K562 (cell line): ENCODE measurements around the gene RSPRY1. TPM values are rescaled to one million over a fixed set of nuclear protein-coding genes. Genes with fewer than 3 reads are reported as not detected.

Experiments used
- ATAC-seq: fragments of 200-7000 bp; cut with Tn5 transposase; 3 replicates; pipeline ENCODE4 v1.9.1; 2020; ENCODE audit warnings: moderate library complexity
- BruUV-seq: library from RNA; stranded (reverse); fragments of 400-500 nt; replicated peaks from 2 replicates; lab custom pipeline; 2021; lab: Mats Ljungman, UMichigan
- CTCF ChIA-PET: fragments of 300-600 bp; formaldehyde crosslinking; extraction: SDS; loops from one replicate; lab custom pipeline; 2021; ENCODE audit warnings: low intra/inter-chr PET ratio; lab: Yijun Ruan, JAX
- POLR2A ChIA-PET: fragments of 300-600, 350-650 bp; sonication (Branson Sonifier 250); formaldehyde crosslinking; extraction: SDS; loops from one replicate; lab custom pipeline; 2021; ENCODE audit warnings: antibody characterized with exemption, inconsistent platforms; lab: Yijun Ruan, JAX
- DNase-seq, 4 experiments: peaks; one replicate each; pipeline versions ENCODE4 v3.0.0 to v3.0.0-alpha.2; 2011 to 2018; ENCODE audit warnings: low spot score in 3 of 4, mixed read lengths in 3 of 4; ENCODE audit errors: extremely low read depth in 1 of 4
- FAIRE-seq: peaks from 2 replicates; lab custom pipeline; 2011; peaks lifted over from hg19 to GRCh38; lab: Jason Lieb, UNC
- H2AFZ ChIP-seq: 2 replicates; pipeline ENCODE4 v1.6.0; 2011; ENCODE audit warnings: low read depth, low read length, control low read depth, inconsistent platforms
- H3K27ac ChIP-seq: fragments of 200-600 bp; 3 replicates; pipeline ENCODE4 v1.8.0; 2011; ENCODE audit warnings: low read depth, mild to moderate bottlenecking, control low read depth, inconsistent platforms, low read length, moderate library complexity, mixed read lengths; ENCODE audit errors: extremely low read depth
- H3K27me3 ChIP-seq, 2 experiments: fragments of 300-600 bp in 1 of 2; 2 replicates in 1 of 2; 3 replicates in 1 of 2; pipeline versions ENCODE4 v1.6.0 to v1.8.0; 2011; ENCODE audit warnings: inconsistent platforms in 2 of 2, low read length in 2 of 2, mild to moderate bottlenecking in 1 of 2, mixed read lengths in 1 of 2, moderate library complexity in 1 of 2; ENCODE audit not compliant: control insufficient read depth in 2 of 2, insufficient read depth in 2 of 2
- H3K36me3 ChIP-seq: fragments of 300-600 bp; 3 replicates; pipeline ENCODE4 v1.8.0; 2011; ENCODE audit warnings: mild to moderate bottlenecking, low read length, inconsistent platforms; ENCODE audit not compliant: control insufficient read depth, insufficient read depth
- H3K4me1 ChIP-seq, 2 experiments: fragments of 200-600 bp in 1 of 2; replicated peaks in 1 of 2; 2 replicates in 1 of 2; 3 replicates in 1 of 2; pipeline versions ENCODE4 v1.5.1 to v1.8.0; 2011; ENCODE audit warnings: inconsistent platforms in 2 of 2, low read length in 2 of 2, mild to moderate bottlenecking in 1 of 2, mixed read lengths in 1 of 2, moderate library complexity in 1 of 2; ENCODE audit not compliant: control insufficient read depth in 2 of 2, insufficient read depth in 2 of 2
- H3K4me2 ChIP-seq: 2 replicates; pipeline ENCODE4 v1.6.1; 2011; ENCODE audit warnings: low read length, control low read depth, inconsistent platforms, mixed read lengths; ENCODE audit not compliant: insufficient read depth
- H3K4me3 ChIP-seq: fragments of 200-600 bp; sonication (generic), shearing (Covaris generic); 2 replicates; pipeline ENCODE4 v1.5.1; 2016; ENCODE audit warnings: control low read depth, inconsistent platforms
- H3K79me2 ChIP-seq: fragments of 200-600 bp; 3 replicates; pipeline ENCODE4 v1.8.0; 2011; ENCODE audit warnings: low read length, inconsistent platforms; ENCODE audit not compliant: control insufficient read depth, insufficient read depth
- H3K9ac ChIP-seq, 2 experiments: 2 replicates each; pipeline versions ENCODE4 v1.6.0 to v1.6.1; 2011; ENCODE audit warnings: low read depth in 2 of 2, low read length in 2 of 2, control low read depth in 1 of 2, inconsistent platforms in 1 of 2, mild to moderate bottlenecking in 1 of 2, mixed read lengths in 1 of 2; ENCODE audit not compliant: insufficient read depth in 1 of 2
- H3K9me1 ChIP-seq: one replicate; pipeline ENCODE4 v1.6.0; 2011; ENCODE audit warnings: inconsistent platforms, mild to moderate bottlenecking, low read length, moderate library complexity; ENCODE audit not compliant: control insufficient read depth, insufficient read depth
- H3K9me3 ChIP-seq: replicated peaks from 2 replicates; pipeline ENCODE4 v1.5.1; 2011; ENCODE audit warnings: low read depth, low read length, inconsistent platforms; ENCODE audit not compliant: control insufficient read depth, insufficient read depth
- H4K20me1 ChIP-seq: replicated peaks from 2 replicates; pipeline ENCODE4 v1.6.1; 2011; ENCODE audit warnings: low read length, inconsistent platforms, mixed read lengths; ENCODE audit not compliant: control insufficient read depth, insufficient read depth
- ATF6 ChIP-seq: sonication (generic); formaldehyde crosslinking; IDR thresholded peaks from 2 replicates; pipeline ENCODE4 v1.4.0; 2020; ENCODE audit warnings: mild to moderate bottlenecking, missing genetic modification reagents
- ELF4 ChIP-seq: fragments of 450-650 bp; formaldehyde crosslinking; IDR thresholded peaks from 2 replicates; pipeline ENCODE4 v1.4.0; 2022; ENCODE audit warnings: missing genetic modification characterization
- ETV6 ChIP-seq, 3 experiments: fragments of 150-350 bp in 1 of 3; sonication (generic) in 1 of 3; formaldehyde crosslinking in 1 of 3; IDR thresholded peaks; 2 replicates each; pipeline versions ENCODE4 v1.6.1 to v1.8.0; 2014 to 2022; ENCODE audit warnings: borderline replicate concordance in 2 of 3, low read depth in 2 of 3, antibody characterized with exemption in 1 of 3, low read length in 1 of 3, mild to moderate bottlenecking in 1 of 3, missing genetic modification reagents in 1 of 3
- HINFP ChIP-seq: fragments of 450-650 bp; conservative IDR thresholded peaks from 2 replicates; pipeline ENCODE4 v1.6.1; 2016; ENCODE audit warnings: missing genetic modification characterization, low read depth, mild to moderate bottlenecking, control low read depth, missing compliant biosample characterization
- MXI1 ChIP-seq: IDR thresholded peaks from 2 replicates; pipeline ENCODE4 v1.6.1; 2011; ENCODE audit warnings: low read depth, mild to moderate bottlenecking, improper control_type of control experiment, low read length
- PHF8 ChIP-seq: fragments of 200-600 bp; sonication (generic); IDR thresholded peaks from 2 replicates; pipeline ENCODE4 v1.6.1; 2012; ENCODE audit warnings: mixed run types, mild to moderate bottlenecking, inconsistent platforms, low read length, moderate library complexity, borderline replicate concordance
- RFX7 ChIP-seq: fragments of 250-450 bp; sonication (Bioruptor Pico); IDR thresholded peaks from 2 replicates; pipeline ENCODE4 v1.5.1; 2021; ENCODE audit warnings: mild to moderate bottlenecking
- SIX5 ChIP-seq, 2 experiments: IDR thresholded peaks; 2 replicates each; pipeline ENCODE4 v1.6.1; 2011; ENCODE audit warnings: low read length in 2 of 2, borderline replicate concordance in 1 of 2, low read depth in 1 of 2, mild to moderate bottlenecking in 1 of 2, moderate library complexity in 1 of 2; ENCODE audit not compliant: insufficient read depth in 1 of 2
- ZBTB1 ChIP-seq: sonication (generic); formaldehyde crosslinking; IDR thresholded peaks from 2 replicates; pipeline ENCODE4 v1.8.1; 2023; ENCODE audit warnings: missing genetic modification reagents, low read depth, mild to moderate bottlenecking, borderline replicate concordance
- ZNF134 ChIP-seq: fragments of 250-450 bp; sonication (Bioruptor Pico); conservative IDR thresholded peaks from 2 replicates; pipeline ENCODE4 v1.4.0; 2020
- ZNF197 ChIP-seq: fragments of 200-800 bp; sonication (Bioruptor generic); IDR thresholded peaks from 2 replicates; pipeline ENCODE4 v1.6.1; 2016; ENCODE audit warnings: low read depth, missing genetic modification characterization, missing compliant biosample characterization
- WGBS: fragments of 100-300 bp; shearing (Covaris generic); methylation state at CpG from one replicate; pipeline ENCODE4 v1.1.6; 2016; ENCODE audit warnings: low coverage, mixed read lengths; ENCODE audit not compliant: insufficient coverage; ENCODE audit errors: missing lambda C conversion rate; 5-methylcytosine and 5-hydroxymethylcytosine counted together
- in situ Hi-C: fragments of 300-500 bp; cut with MboI; formaldehyde crosslinking; loops from 4 replicates; pipeline ENCODE4 v1.15.0; 2018; ENCODE audit warnings: inconsistent platforms, mixed read lengths
- intact Hi-C: fragments of 100-400 bp; cut with micrococcal nuclease; formaldehyde crosslinking; loops from 2 replicates; pipeline ENCODE4 v1.14.2; 2022
- polyA plus RNA-seq, 8 experiments: library from polyadenylated mRNA; depleted of rRNA in 4 of 8; stranded (reverse) in 5 of 8; unstranded in 3 of 8; fragments of >200 nt; fragmentation: Nextera tagmentation in 2 of 8; fragmentation: Illumina TruSeq in 1 of 8; extraction: Ambion mirVana in 2 of 8; extraction: Trizol in 1 of 8; gene quantifications; 2 replicates each; pipeline versions ENCODE4 v1.2.1 to v1.2.3, GENCODE V29; 2011 to 2014; ENCODE audit warnings: inconsistent platforms in 1 of 8, missing spikeins in 1 of 8
- total RNA-seq, 7 experiments: library from RNA; depleted of rRNA in 6 of 7; stranded (reverse); fragments of >200 nt in 6 of 7; fragmentation: Illumina TruSeq in 2 of 7; extraction: Trizol in 2 of 7; gene quantifications; 2 replicates each; pipeline versions ENCODE4 v1.2.1 to v1.2.3, GENCODE V29; 2011 to 2021; ENCODE audit warnings: low replicate concordance in 1 of 7
- TF ChIP-seq, protein P1 (sequence below), 2 experiments: fragments of 450-650 bp in 1 of 2; IDR thresholded peaks; 2 replicates each; pipeline ENCODE4 v1.6.1; 2011 to 2017; ENCODE audit warnings: low read depth in 2 of 2, antibody characterized with exemption in 1 of 2, borderline replicate concordance in 1 of 2, low read length in 1 of 2, mild to moderate bottlenecking in 1 of 2, mixed read lengths in 1 of 2; ENCODE audit not compliant: control insufficient read depth in 1 of 2

RSPRY1 gene
- total and polyA plus RNA-seq, 9 of the 15 experiments (the other 6 are each of a cell fraction or from before 2014, with no cell fraction given): 10.2 to 27.8 (median 20.8) TPM

GRCh38 chr16:57163842-57164241 is 22.3 kb upstream of the RSPRY1 start (continued):
- TF ChIP-seq, protein P1, sequence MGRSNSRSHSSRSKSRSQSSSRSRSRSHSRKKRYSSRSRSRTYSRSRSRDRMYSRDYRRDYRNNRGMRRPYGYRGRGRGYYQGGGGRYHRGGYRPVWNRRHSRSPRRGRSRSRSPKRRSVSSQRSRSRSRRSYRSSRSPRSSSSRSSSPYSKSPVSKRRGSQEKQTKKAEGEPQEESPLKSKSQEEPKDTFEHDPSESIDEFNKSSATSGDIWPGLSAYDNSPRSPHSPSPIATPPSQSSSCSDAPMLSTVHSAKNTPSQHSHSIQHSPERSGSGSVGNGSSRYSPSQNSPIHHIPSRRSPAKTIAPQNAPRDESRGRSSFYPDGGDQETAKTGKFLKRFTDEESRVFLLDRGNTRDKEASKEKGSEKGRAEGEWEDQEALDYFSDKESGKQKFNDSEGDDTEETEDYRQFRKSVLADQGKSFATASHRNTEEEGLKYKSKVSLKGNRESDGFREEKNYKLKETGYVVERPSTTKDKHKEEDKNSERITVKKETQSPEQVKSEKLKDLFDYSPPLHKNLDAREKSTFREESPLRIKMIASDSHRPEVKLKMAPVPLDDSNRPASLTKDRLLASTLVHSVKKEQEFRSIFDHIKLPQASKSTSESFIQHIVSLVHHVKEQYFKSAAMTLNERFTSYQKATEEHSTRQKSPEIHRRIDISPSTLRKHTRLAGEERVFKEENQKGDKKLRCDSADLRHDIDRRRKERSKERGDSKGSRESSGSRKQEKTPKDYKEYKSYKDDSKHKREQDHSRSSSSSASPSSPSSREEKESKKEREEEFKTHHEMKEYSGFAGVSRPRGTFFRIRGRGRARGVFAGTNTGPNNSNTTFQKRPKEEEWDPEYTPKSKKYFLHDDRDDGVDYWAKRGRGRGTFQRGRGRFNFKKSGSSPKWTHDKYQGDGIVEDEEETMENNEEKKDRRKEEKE (IDR thresholded peaks at IDR 0.05; ENCODE audit: borderline replicate concordance in 1 of 2, control insufficient read depth in 1 of 2, low read depth in 2 of 2, low read length in 1 of 2): no peak
- no peak for TF ChIP-seq ETV6 (IDR thresholded peaks at IDR 0.05; ENCODE audit: borderline replicate concordance in 1 of 2, low read depth in 2 of 2, low read length in 1 of 2)
- TF ChIP-seq ETV6 (CRISPR knock-in tag; IDR thresholded peaks at IDR 0.05; ENCODE audit: borderline replicate concordance): no peak

DNA sequence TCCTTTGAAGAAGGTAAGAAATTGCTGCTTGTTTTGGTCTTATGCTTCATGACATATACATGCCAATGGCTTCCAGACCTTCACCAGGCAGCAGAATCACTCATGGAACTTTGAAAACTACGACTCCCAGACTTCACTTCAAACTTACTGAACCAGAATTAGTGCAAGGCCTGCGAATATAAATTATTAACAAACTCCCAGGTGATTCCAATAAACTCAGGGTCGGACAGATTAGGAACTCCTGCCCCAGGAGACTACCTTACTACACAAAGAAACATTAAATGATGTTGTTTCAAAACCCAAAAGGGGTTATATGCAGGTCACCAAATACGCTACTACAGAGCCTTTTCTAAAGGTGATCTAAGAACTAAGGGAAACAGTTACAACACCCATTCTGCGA is 20.6 kb upstream of the RSPRY1 start:
- Histone ChIP-seq H3K27ac (no peak overlapping the region), H3K27me3 (no peaks in the 10 kb centered on the region), H3K36me3 (peaks cover 82% of the 10 kb centered on the region), H2AFZ (no peak overlapping the region), H4K20me1 (no peaks in the 10 kb centered on the region), H3K4me1 (no peaks in the 10 kb centered on the region), H3K9me3 (no peaks in the 10 kb centered on the region), H3K4me2 (no peak overlapping the region), H3K9ac (no peak overlapping the region), H3K4me3 (no peak overlapping the region), H3K9me1 (no peaks in the 10 kb centered on the region), H3K79me2 (no peaks in the 10 kb centered on the region)
- 86% methylated on average over 5 of the region's 5 CpGs for WGBS
- ChIA-PET CTCF (interaction anchor here (0.6 kb wide), 1 partner anchor 41 kb away, joined by 4 read pairs; no protein-coding TSS in a partner anchor), POLR2A (no interaction called here)
- DNase-seq: no peak
- intact Hi-C loops: no loop called here
- ATAC-seq: no peak
- BruUV-seq: no TSS peak
- no peak for FAIRE-seq
- in situ Hi-C loops: loop anchor here (5.0 kb wide), 1 partner anchor 78 kb away; no protein-coding TSS in a partner anchor
- no peak for TF ChIP-seq ELF4
- no peak for TF ChIP-seq ZNF134 (CRISPR knock-in tag)
- TF ChIP-seq MXI1: no peak
- TF ChIP-seq RFX7 (CRISPR knock-in tag): no peak
- no peak for TF ChIP-seq ZBTB1 (CRISPR knock-in tag)
- TF ChIP-seq HINFP (tag): no peak
- no peak for TF ChIP-seq SIX5 (IDR thresholded peaks at IDR 0.05; ENCODE audit: borderline replicate concordance in 1 of 2, insufficient read depth in 1 of 2, low read depth in 1 of 2, low read length in 2 of 2)
- TF ChIP-seq PHF8: no peak
- TF ChIP-seq ZNF197: no peak
- TF ChIP-seq ATF6 (CRISPR knock-in tag): no peak
